ENCODE data around the gene CEP85. TPM values are rescaled to one million over a fixed set of nuclear protein-coding genes. Genes with fewer than 3 reads are reported as not detected.
A peak's percentile ranks its signal among the peaks of the same experiment; 100 is the strongest.

CEP85 gene
- total RNA-seq, result 46.6 and 48.0 TPM in 2 replicates
- long read RNA-seq, transcript CEP85-202 (14 exons, 3,922 nt), result major isoform, 9 of 51 reads
- long read RNA-seq, partial matches to known transcripts, result 33 of 51 reads
- long read RNA-seq, other reads (novel, unspliced or antisense), result 5 of 51 reads

- Mint-ChIP-seq H3K27me3 (ENCODE audit: low read depth) (no peaks in the 10 kb centered on the region), H3K4me1 (peaks cover 38% of the 10 kb centered on the region), H3K4me3 (peak within 1 kb of the TSS; percentile 99), H3K36me3 (ENCODE audit: low read depth) (peaks cover 4% of the 10 kb centered on the region), H3K27ac (ENCODE audit: unreplicated experiment) (peak within 1 kb of the TSS; percentile 88), H3K9me3 (peaks cover 5% of the 10 kb centered on the region)
- peak; percentile 98 for DNase-seq (ENCODE audit: low read depth, low spot score)
- TF ChIP-seq CTCF (conservative IDR thresholded peaks at IDR 0.05), result peak; percentile 83
Observed at GRCh38 chr1:26233903-26234643, at the start of gene CEP85. Gene CEP85, plus strand, starts transcription at chr1:26234200. Its CDS starts 5,584 bp downstream, at chr1:26239784.

GRCh38 chr1:26184883-26185282 is 49.1 kb upstream of the CEP85 start:
- no peak overlapping the region for H3K4me3 Mint-ChIP-seq
- no peaks in the 10 kb centered on the region for H3K36me3 Mint-ChIP-seq (ENCODE audit: low read depth)
- H3K27ac Mint-ChIP-seq (ENCODE audit: unreplicated experiment), result no peak overlapping the region
- no peak for DNase-seq (ENCODE audit: low read depth, low spot score)
- H3K4me1 Mint-ChIP-seq, result peaks cover 4% of the 10 kb centered on the region
- no peaks in the 10 kb centered on the region for H3K27me3 Mint-ChIP-seq (ENCODE audit: low read depth)
- H3K9me3 Mint-ChIP-seq, result no peaks in the 10 kb centered on the region
- no peak for TF ChIP-seq CTCF (conservative IDR thresholded peaks at IDR 0.05)

GRCh38 chr1:26187882-26188281 is 46.1 kb upstream of the CEP85 start:
- no peaks in the 10 kb centered on the region for H3K9me3 Mint-ChIP-seq
- TF ChIP-seq CTCF (conservative IDR thresholded peaks at IDR 0.05), result no peak
- H3K27ac Mint-ChIP-seq (ENCODE audit: unreplicated experiment), result no peak overlapping the region
- DNase-seq (ENCODE audit: low read depth, low spot score), result no peak
- H3K4me1 Mint-ChIP-seq, result peaks cover 14% of the 10 kb centered on the region
- no peaks in the 10 kb centered on the region for H3K36me3 Mint-ChIP-seq (ENCODE audit: low read depth)
- no peaks in the 10 kb centered on the region for H3K27me3 Mint-ChIP-seq (ENCODE audit: low read depth)
- no peak overlapping the region for H3K4me3 Mint-ChIP-seq

GRCh38 chr1:26188477-26188876 is 45.5 kb upstream of the CEP85 start:
- no peak for DNase-seq (ENCODE audit: low read depth, low spot score)
- no peak overlapping the region for H3K4me3 Mint-ChIP-seq
- no peak overlapping the region for H3K27ac Mint-ChIP-seq (ENCODE audit: unreplicated experiment)
- H3K9me3 Mint-ChIP-seq, result no peaks in the 10 kb centered on the region
- peaks cover 14% of the 10 kb centered on the region for H3K4me1 Mint-ChIP-seq
- TF ChIP-seq CTCF (conservative IDR thresholded peaks at IDR 0.05), result no peak
- H3K27me3 Mint-ChIP-seq (ENCODE audit: low read depth), result no peaks in the 10 kb centered on the region
- no peaks in the 10 kb centered on the region for H3K36me3 Mint-ChIP-seq (ENCODE audit: low read depth)

GRCh38 chr1:26189331-26189730 is 44.7 kb upstream of the CEP85 start:
- Mint-ChIP-seq H3K36me3 (ENCODE audit: low read depth) (no peaks in the 10 kb centered on the region), H3K4me1 (peaks cover 14% of the 10 kb centered on the region)

More at GRCh38 chr1:26189331-26189730, 44.7 kb upstream of the CEP85 start:
- H3K4me3 Mint-ChIP-seq, result no peak overlapping the region
- no peaks in the 10 kb centered on the region for H3K9me3 Mint-ChIP-seq
- TF ChIP-seq CTCF (conservative IDR thresholded peaks at IDR 0.05), result no peak
- no peak overlapping the region for H3K27ac Mint-ChIP-seq (ENCODE audit: unreplicated experiment)
- no peak for DNase-seq (ENCODE audit: low read depth, low spot score)
- no peaks in the 10 kb centered on the region for H3K27me3 Mint-ChIP-seq (ENCODE audit: low read depth)
